ENCODE data around the gene SYCE3.

The SYCE3 gene

DNA sequence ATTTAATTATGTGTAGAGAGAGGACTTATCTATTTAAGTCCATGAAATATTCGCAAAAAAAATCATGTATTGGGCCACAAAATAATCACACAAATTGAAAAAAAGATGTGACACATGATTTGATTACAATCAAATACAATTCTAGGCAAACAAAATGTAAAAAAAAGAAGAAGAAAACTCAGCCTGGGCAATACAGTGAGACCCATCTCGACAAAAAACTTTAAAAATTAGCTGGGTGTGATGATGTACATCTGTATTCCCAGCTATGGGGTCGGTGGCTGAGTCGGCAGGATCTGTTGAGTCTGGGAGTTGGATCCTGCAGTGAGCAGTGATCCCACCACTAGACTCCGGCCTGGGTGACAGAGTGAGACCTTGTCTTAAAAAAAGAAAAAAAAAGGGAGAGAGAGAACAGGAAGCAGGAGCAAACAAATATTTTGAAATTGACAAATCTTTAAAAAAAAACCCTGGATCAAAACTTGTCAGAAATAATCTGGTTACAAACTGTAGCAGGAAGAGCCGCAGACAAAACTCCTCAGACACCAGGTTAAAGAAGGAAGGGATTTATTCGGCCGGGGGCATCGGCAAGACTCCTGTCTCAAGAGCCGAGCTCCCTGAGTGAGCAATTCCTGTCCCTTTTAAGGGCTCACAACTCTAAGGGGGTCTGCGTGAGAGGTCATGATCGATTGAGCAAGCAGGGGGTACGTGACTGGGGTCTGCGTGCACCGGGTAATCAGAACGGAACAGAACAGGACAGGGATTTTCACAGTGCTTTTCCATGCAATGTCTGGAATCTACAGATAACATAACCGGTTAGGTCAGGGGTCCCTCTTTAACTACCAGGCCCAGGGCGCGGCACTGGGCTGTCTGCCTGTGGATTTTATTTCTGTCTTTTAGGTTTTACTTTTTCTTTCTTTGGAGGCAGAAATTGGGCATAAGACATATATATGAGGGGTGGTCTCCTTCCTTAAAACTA, 29.6 kb downstream of the SYCE3 start:
- no peak for DNase-seq

DNA sequence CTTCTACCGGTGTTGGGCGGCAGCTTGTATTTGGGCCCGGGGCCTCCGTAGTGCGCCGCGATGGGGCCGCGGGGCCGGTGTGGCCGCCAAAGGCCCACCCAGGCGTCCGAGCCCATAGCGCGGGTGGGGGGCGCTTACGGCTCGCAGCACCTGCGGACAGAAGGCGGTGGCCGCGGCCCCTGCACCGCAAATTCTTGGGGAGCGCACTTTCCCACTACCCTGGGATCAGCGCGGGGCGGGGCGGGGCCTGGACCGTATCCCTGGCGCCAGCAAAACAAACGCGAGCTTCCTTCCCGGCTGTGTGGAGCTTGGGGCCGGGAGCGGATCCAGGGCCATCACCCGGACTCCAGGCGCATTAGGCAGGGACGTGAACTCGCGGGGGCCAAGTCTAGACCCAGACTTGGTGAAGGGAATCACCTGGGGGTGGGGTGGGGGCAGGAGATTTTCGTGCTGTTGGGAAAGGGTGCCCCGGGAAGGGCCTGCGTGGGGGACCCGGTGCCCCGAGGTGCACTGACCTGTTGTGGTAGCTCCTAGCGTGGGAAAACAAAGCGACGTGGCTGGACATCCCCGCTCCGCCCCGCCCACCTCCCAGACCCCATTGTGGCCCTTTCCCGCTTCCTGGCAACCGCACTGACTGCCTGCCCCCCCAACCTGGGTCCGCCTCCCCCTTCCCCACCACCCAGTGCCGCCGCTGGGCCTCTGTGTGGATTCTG, 30.6 kb downstream of the SYCE3 start:
- DNase-seq, result no peak

DNA sequence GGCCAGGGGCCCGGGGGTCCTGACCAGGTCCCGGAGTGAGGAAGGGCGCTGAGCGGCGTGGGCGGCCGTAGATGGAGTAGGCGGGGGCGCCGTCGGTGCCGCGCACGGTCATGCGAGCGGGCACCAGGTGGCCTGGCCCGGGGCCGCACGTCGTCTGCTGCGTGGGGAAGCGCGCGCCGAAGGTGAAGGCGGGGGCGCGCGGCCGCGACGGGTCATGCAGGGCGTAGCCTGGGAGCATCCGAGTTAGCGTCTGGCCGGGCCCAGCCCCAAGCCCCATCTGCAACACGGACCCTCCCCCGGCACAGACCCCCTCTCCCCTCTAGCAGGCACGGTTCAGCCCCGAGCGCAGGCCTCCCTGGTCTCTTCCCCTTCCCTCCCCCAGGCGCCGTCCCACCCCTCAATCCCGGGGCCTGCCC, 31.2 kb downstream of the SYCE3 start:
- DNase-seq, result no peak

DNA sequence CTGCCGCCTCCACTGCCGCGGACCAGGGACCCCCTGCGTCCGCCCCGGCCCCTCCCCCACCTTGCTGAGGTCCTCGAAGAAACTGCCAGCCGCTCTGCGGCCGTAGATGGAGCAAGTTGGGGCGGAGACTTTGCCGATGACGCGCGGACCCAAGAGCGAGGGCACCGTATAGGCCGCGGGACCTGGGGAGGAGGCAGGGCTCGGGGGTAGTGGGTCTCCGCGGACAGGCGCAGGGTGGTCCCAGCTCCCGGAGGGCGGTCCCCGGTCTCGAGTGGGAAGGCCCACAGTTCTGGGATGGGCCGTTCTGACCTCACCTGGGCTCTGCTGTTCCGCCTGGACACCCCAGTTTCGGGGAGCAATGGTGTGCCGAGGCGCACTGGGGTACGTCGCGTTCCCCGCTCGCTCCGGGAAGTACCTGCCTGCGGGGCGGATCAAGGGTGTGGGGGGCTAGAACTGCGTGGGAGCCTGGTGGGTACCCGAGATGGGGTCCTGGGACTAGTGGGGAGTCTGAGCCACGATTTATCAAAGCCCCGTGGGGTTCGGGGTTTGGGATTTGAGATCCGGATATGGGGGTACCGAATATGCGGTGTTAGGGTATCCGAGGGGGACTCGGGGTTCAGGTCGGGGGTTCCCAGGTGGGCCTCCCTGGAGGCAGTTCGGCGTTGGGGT, 31.7 kb downstream of the SYCE3 start:
- DNase-seq, result peak in 1 of 56 donors; percentile 36

DNA sequence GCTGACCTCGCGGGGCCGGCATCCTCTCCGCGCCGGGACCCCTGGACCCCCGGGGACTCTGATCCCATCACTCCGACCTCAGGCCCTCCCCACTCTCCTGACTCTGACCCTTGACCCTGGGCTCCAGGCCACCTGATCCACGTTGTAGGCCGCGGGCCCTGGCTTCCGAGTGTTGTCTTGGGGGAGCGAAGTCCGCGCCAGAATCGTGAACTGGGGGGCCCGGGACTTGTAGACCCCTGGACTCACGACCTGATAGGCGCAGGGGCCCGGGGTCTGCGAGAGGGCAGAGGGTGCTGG, 32.2 kb downstream of the SYCE3 start:
- no peak for DNase-seq

DNA sequence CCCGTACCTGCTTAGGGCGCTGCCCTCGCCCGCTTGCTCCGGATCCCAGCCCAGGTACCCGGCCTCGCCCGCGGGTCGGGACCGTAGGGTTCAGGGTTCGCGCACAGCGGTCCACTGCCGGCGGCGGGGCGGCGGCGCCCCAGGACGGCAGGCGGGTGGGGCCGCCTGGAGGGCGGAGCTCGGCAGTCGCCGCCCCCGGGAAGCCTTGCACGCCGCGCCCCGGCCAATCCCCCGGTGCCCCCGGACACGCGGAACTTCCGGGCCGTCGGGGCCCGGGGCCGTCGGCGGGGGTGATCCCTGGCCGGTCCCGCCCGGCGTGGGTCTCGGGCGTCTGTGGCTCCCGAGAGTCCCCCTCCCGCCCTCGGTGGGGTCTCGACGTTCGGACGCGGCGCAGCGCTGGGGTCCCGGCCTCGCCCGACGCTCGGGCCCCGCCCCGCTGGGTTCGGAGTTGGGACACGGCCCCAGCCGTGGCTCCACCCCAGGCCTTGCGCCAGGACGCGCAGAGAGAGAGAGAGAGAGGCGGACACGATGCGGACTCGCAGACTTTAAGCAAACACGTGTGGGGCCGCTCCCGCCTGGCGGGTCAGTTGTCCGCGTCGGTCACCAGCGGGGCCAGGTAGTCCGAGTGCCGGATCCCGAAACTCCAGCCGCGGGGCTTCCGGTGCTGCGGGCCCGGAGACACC, 32.7 kb downstream of the SYCE3 start, which contains the start of gene TYMP:
Gene TYMP, minus strand, starts transcription at position 116 of the 683 bp plus-strand sequence. CDS start 303 bp downstream, outside the sequence.
- DNase-seq, result no peak

DNA sequence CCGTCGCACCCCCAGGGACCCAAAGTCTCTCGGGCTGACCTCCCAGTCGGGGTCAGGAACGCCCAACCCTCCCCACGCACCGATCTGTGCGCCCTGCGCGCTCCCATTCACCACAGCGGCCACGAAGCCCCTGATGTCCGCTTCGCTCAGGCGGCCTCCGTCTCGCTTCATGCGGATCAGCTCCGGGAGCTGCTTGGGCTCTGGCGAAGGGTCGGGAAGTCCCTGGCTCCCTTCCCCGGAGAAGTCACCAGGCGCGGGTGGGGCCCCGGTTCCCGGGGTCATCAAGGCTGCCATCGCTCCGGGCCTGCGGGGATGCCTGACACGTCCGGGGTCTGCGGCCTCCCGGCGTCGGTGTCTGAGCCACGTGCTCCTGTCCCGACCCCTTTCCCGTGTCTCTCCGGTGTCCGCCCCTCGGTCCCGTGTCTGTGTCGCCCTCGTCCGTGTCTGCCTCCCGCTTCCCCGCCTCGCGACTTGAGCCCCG, 33.3 kb downstream of the SYCE3 start:
- no peak for DNase-seq

DNA sequence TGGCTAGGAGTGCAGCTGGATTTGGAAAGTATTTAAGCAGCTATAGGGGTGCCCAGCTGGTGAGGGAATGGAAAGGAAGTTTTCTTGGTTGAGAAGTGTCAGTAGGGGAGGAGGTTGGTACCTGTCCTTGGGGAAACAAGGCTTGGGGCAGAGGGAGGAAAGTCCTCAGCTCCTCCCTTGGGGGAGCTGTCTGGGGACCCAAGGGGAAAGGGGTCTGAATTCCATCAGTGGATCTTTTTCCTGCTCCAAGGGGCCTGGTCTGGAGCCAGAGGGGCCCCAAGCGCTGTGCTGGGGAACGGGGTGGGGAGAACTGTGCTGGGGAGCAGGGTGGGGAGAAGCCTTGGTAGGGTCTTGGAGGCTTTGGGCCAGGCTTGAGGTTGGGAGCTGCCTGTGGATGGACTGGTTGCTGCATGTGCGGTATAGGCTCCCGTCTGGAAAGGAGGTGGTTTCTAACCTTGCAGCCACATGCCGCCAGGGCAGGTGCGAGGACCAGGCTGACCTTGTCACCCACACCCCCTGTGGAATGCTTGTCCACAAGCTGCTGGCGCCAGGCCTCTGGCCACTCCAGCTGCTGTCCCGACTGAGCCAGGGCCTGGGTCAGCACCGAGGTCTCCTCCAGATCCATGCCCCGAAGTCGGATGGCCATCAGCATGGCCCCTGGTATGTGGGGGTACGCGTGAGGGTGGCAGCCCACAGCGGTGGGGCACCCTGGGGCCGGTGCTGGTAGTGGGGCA, 33.9 kb downstream of the SYCE3 start:
- no peak for DNase-seq

DNA sequence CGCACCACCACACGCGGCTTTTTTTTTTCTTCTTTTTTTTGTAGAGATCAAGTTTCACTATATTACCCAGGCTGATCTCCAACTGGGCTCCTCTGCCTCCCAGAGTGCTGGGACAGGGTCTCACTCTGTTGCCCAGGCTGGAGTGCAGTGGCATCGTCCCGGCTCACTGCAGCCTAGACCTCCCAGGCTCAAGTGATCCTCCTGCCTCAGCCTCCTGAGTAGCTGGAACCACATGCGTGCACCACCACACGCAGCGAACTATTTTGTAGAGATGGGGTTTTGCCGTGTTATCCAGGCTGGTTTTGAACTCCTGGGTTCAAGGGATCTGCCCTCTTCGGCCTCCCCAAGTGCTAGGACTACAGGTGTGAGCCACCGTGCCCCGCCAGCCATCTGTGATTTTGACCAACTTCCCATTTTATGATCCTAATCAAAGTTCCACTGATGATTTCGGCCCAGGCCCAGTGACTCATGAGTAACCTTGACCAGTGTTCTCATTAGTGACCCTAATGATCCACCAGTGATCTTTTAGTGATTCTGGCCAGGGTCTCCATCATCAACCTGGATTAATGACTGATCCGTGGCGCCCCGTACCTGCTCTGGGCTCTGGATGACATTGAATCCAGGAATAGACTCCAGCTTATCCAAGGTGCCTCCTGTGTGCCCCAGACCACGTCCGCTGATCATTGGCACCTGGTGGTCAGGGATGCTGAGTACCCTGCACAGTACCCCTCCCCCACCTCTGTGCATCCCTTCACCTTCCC, 34.6 kb downstream of the SYCE3 start:
- no peak for DNase-seq

DNA sequence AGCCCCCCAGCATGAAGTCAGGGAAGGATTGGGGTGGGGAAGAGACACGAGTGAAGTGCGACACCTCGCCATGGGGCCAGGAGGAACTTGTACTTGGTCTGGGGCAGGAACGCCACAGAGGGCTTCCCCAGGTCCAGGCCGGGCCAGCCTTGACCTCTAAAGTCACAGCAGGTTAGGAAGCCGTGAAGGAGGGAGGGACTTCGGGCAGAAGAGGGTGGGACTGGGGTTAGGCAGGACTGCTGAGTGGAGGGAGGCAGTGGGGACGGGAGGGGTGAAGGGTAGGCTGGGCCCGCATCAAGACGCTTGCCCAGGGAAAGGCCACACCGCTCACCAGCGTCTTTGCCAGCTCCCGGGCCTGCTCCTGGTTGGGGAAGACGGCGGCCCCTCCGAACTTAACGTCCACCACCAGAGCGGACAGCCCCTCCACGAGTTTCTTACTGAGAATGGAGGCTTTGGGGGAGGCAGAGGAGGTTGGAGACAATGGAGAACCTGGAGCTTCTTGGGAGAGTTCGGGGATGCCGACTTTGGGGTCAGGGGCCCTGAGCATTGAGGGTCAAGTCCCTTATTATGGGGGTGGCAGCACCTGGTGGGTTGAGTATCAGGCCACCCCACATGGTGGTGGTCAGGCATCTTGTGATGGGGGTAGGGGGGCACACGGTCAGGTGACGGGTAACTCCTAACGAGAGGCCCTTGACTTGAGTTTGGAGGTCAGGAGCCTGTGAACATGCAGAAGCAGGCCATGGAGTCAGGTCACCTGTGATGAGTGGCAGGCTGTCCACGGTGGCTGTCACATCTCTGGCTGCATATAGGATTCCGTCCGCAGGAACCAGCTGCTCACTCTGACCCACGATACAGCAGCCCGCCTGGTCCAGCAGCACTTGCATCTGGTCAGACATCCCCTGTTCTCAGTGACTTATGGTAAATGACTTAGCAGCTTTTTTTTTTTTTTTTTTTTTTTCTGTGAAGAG, 35.6 kb downstream of the SYCE3 start:
- DNase-seq, result no peak

DNA sequence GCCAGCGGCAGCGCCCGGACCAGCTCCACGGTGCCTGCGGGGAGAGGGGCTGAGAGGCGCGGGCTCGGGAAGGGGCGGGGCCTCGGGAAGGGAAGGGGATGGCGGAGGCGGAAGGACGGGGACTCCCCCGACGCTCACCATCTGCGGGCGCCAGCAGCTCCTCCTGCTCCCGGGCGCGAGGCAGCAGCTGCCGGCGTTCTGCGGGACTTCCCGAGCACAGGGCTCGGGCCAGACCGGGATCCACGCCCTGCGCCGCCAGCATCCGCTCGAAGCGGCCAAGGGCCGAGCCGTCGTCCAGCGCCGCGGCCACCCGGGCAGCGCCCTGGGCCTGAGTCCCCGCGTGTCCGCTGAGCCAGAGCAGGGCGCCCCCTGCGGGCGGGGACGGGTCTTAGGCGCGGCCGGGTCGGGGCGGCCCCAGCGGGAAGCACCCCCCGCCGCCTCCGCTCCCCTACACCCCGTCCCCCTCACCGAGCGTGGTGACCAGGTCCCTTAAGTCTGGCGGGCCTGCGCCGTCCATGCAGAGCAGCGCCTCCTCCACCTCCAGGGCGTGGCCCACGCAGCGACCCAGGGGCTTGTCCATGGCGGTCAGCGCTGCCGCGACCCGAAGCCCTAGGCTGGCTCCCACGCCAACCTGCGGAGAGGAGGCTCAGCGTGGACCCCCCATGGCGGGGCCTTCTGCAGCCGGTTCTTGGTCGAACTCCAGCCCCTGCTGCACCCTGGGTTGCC, 36.4 kb downstream of the SYCE3 start:
- DNase-seq, result peak in 33 of 56 donors; percentile 29 to 87 (median 67)

DNA sequence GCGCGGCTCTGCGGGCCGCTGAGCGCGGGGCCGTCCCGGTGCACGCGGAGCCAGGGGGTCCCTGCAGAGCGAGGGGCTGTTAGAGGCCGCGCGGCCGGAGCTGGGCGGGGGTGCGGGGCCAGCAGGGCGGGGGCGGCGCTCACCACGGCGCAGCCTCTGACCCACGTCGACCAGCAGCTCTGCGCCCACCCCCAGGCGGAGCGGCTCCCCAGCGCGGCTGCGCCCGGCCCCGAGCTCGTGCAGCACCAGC, 36.9 kb downstream of the SYCE3 start:
- peak in 12 of 56 donors; percentile 56 to 87 (median 80) for DNase-seq

DNA sequence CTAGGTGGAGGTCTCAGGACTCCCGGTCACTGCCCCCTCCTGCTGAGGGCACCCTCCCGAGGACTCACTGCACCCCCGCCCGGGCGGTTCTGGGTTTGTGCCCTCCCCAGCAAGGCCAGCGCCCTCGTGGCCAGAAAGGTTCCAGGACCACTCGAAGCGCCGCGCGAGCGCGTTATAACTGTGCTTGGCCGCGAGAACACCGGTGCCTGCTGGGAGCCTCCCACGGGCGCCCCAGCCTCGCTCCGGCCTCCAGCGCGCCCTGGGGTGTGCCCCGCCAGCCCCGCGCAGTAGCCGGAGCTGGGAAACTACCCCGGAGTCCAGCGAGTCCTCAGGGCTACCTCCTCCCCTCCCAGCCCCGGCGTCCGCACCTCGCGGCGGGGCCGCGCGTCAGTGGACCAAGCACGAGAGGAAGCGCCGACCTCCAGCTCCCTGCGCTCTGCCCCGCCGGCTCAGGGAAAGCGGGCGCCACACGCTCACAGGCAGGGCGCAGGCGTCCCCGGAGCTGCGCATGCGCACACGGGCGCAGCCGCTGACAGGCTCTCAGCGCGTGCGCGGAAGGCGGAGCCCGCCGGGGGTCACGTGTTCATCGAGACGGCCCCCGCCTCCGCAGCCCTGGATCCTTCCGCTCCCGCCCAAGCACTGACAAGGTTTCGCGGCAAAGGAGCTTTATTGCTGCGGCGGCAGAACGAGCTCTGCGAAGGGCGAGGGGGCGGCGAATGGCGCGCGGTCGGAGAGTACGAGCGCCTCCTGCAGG, 37.4 kb downstream of the SYCE3 start, which contains the start of gene SCO2:
Gene SCO2, minus strand, starts transcription at position 495 of the 754 bp plus-strand sequence. CDS start 1,187 bp downstream, outside the sequence.
- DNase-seq, result peak; percentile 41 to 94 (median 88)

DNA sequence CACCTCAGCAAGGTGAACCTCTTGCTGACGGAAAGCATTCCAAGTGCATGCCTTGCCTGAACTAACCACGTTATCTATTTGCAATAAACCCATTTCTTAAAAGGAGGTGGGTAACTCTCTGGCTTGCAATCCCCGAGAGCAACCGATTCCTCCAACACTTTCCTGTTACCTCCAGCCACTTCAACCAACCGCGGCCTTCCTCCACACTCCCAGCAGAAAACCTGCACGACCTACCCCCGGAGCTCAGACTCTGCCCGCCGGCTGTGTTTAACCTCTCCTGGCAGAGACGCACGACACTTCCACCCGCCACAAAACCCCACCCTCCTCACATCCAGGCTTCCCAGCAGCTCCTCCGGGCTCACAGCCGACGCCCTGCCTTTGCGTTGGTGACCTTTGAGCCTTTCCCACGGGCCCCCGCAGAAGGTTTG, 38.0 kb downstream of the SYCE3 start:
- no peak for DNase-seq

DNA sequence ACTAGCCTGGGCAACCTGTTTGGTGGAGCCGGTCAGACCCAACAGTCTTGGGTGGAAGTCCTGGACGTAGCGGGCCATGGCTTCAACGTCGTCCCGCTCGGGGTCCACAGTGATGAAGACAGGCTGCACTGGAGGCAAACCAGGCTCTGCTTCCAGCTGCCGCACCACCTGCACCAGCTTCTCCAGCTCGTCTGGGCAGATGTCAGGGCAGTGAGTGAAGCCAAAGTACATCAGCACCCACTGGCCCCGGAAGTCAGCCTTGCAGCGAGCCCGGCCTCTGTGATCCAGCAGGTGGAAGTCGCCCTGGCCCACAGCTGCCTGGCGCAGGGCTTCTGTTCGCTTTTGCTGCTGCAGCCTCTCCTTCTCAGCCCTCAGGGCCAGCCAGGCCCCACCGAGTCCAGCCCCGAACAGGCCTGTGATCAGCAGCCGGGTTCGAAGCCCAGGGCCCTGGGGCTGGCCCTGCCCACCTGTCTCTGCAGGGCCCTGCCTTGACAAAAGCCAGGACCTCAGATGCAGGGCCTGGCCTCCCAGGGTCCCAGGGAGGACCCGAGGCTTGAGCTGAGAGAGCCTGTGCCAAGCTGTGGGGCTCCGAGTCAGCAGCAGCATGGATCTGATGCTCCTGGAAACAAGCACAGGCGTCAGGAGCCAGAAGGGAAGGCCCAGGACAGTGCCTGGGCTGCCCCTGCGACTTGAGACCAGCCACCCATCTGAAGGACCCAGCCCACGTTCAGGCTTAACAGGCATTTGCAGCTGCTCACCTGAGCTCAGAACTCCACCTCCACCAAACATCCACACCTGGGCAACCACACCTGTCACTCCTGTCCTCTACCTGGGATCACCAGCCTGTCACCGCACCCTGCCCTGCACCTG, 38.7 kb downstream of the SYCE3 start:
- DNase-seq, result no peak

DNA sequence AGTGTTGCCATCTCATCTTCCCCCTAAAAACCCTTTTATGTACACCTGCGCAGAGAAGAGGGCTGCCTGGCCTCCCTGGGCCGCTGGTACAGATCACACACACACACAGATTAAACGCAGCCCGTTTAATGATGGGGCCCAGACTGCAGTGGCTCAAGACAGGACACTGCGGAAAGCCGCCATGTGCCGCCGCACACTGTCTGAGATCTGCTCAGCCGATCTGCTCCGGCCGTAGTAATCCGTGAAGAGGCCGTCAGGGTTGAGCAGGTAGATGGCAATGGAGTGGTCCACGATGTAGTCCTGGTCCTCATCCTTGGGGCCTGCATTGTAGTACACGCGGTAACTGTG, 39.3 kb downstream of the SYCE3 start:
- DNase-seq, result no peak
